Right kidney (tissue), 1 donor: ENCODE results near the gene NME3.
A peak's percentile ranks its signal among the peaks of the same experiment; 100 is the strongest.

ENCODE experiments used
- DNase-seq: peaks from one replicate; pipeline ENCODE4 v3.0.0-alpha.2; 2016

Gene NME3

GRCh38 chr16:1727651-1728624, 43.4 kb downstream of the NME3 start:
- no peak for DNase-seq

GRCh38 chr16:1726661-1727502, 44.5 kb downstream of the NME3 start:
- no peak for DNase-seq

- DNase-seq, result no peak
Measured at GRCh38 chr16:1724491-1724890, 46.9 kb downstream of the NME3 start.

- DNase-seq, result peak; percentile 42
Measured at GRCh38 chr16:1723450-1724147, 47.7 kb downstream of the NME3 start.

- DNase-seq, result no peak
Measured at GRCh38 chr16:1721372-1721771, 50.0 kb downstream of the NME3 start.
